NT2/D1 (cell line): Measurements from ENCODE around the gene NFYB.

ENCODE experiments used
- SUZ12 ChIP-seq: IDR thresholded peaks from 2 replicates; pipeline ENCODE4 v1.6.1; 2011; ENCODE audit not compliant: insufficient read length, insufficient read depth; ENCODE audit errors: extremely low read depth
- YY1 ChIP-seq: IDR thresholded peaks from 2 replicates; pipeline ENCODE4 v1.6.1; 2011; ENCODE audit not compliant: insufficient read length, insufficient read depth

DNA sequence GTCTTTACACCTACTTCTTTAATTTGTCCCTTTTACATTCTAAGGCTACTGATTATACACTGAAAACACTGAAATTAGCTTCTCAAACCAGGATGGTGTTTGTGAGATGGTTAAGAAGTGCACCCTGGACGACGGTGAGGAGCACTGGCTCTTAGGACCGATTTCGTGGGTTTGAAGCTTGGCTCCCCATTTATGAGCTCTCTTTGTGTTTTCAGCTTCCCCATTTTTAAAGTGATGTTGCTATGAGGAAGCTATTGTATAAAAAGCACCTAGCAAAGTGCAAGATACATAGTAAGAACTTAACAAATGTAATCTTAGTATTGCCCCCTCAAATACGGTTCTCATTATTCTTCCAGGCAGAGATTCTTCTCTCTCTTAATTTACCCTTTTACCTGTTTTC lies 4.7 kb downstream of the NFYB start:
- TF ChIP-seq YY1 (no peak), SUZ12 (no peak)
